ENCODE results near the gene TBC1D30.

DNA sequence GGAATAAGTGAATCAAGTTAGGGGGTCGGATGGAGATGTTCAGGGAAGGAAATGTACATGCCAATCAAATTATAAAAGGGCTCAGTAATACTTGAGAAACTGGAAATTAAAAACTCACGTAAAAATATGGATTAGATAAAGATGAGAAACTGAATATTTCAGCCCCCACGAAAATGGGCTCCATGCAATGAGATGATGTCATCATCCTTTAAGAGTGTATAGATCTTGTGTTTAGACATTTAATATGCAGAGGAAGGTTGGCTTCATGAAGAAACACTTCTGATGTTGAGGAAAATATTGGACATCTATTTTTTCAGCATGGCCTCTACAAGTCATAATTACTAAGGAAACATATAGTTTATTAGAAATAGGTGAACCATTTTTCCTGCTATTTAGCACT, 9.5 kb downstream of the TBC1D30 start:
- TF ChIP-seq CTCF (IDR thresholded peaks at IDR 0.05) (no peak), POLR2A (IDR thresholded peaks at IDR 0.05) (no peak)

All from tibial nerve (tissue), 3 donors.